OCI-LY7 (cell line): ENCODE data around the gene SLCO2B1. TPM values are rescaled to one million over a fixed set of nuclear protein-coding genes. Genes with fewer than 3 reads are reported as not detected.

Source experiments
- BruUV-seq: library from RNA; stranded (reverse); fragments of 400-500 nt; replicated peaks from 2 replicates; lab custom pipeline; 2021; lab: Mats Ljungman, UMichigan
- CTCF ChIA-PET: fragments of 300-600 bp; sonication (Branson Sonifier 250); formaldehyde crosslinking; loops from one replicate; lab custom pipeline; 2022; ENCODE audit warnings: antibody characterized with exemption; ENCODE audit not compliant: unreplicated experiment; lab: Charles Lee
- POLR2A ChIA-PET: fragments of 300-600 bp; sonication (Branson Sonifier 250); formaldehyde crosslinking; loops from one replicate; lab custom pipeline; 2022; ENCODE audit warnings: antibody characterized with exemption; lab: Charles Lee
- DNase-seq: peaks from one replicate; pipeline ENCODE4 v3.0.0-alpha.2; 2015; ENCODE audit warnings: low spot score
- H2AFZ ChIP-seq: fragments of 200-600 bp; sonication (generic), shearing (Covaris generic); 2 replicates; pipeline ENCODE4 v1.6.1; 2014; ENCODE audit warnings: mild to moderate bottlenecking, antibody characterized with exemption, low read length, moderate library complexity
- H3K27ac ChIP-seq: fragments of 200-600 bp; sonication (generic); 2 replicates; pipeline ENCODE4 v1.5.1; 2014; ENCODE audit warnings: mixed run types, low read depth, mild to moderate bottlenecking, moderate library complexity, low read length, inconsistent platforms; ENCODE audit not compliant: poor library complexity, severe bottlenecking
- H3K36me3 ChIP-seq: fragments of 200-600 bp; sonication (generic); 2 replicates; pipeline ENCODE4 v1.6.1; 2014; ENCODE audit warnings: mild to moderate bottlenecking, antibody characterized with exemption, low read length, moderate library complexity, mixed read lengths; ENCODE audit not compliant: insufficient read depth
- H3K4me1 ChIP-seq: fragments of 200-600 bp; sonication (generic); 2 replicates; pipeline ENCODE4 v1.5.1; 2014; ENCODE audit warnings: mild to moderate bottlenecking, low read length; ENCODE audit not compliant: insufficient read depth, poor library complexity, severe bottlenecking
- H3K4me2 ChIP-seq: fragments of 200-600 bp; sonication (generic); 2 replicates; pipeline ENCODE4 v1.6.1; 2014; ENCODE audit warnings: mild to moderate bottlenecking, low read length
- H3K4me3 ChIP-seq: fragments of 200-600 bp; sonication (generic); 2 replicates; pipeline ENCODE4 v1.5.1; 2014; ENCODE audit warnings: mild to moderate bottlenecking, low read depth, low read length; ENCODE audit not compliant: poor library complexity, severe bottlenecking
- H3K79me2 ChIP-seq: fragments of 200-600 bp; sonication (generic); 2 replicates; pipeline ENCODE4 v1.6.1; 2016; ENCODE audit warnings: low read depth, mild to moderate bottlenecking, low read length, moderate library complexity, mixed read lengths; ENCODE audit not compliant: insufficient read depth
- H3K9me2 ChIP-seq: fragments of 200-600 bp; sonication (generic); 2 replicates; pipeline ENCODE4 v1.6.1; 2016; ENCODE audit warnings: mild to moderate bottlenecking, low read length, mixed read lengths; ENCODE audit not compliant: insufficient read depth
- H3K9me3 ChIP-seq: fragments of 200-600 bp; sonication (generic); 2 replicates; pipeline ENCODE4 v1.6.1; 2014; ENCODE audit warnings: mild to moderate bottlenecking, mixed run types, low read length, mixed read lengths
- H4K20me1 ChIP-seq: fragments of 200-600 bp; sonication (generic); 2 replicates; pipeline ENCODE4 v1.6.1; 2014; ENCODE audit warnings: mild to moderate bottlenecking, antibody characterized with exemption, low read length, moderate library complexity, mixed read lengths; ENCODE audit not compliant: insufficient read depth
- CTCF ChIP-seq: fragments of 200-600 bp; sonication (generic); conservative IDR thresholded peaks from 2 replicates; pipeline ENCODE4 v1.5.1; 2014; ENCODE audit warnings: mild to moderate bottlenecking, antibody characterized with exemption, low read length, moderate library complexity, mixed read lengths
- EZH2phosphoT487 ChIP-seq: fragments of 200-600 bp; sonication (generic); IDR thresholded peaks from 2 replicates; pipeline ENCODE4 v1.6.1; 2018; ENCODE audit warnings: low read depth, borderline replicate concordance, mild to moderate bottlenecking, mixed run types, antibody characterized with exemption, low read length, moderate library complexity, mixed read lengths
- intact Hi-C: fragments of 100-400 bp; cut with micrococcal nuclease; formaldehyde crosslinking; loops from one replicate; pipeline ENCODE4 v1.10.0; 2022; ENCODE audit not compliant: unreplicated experiment
- total RNA-seq, 2 experiments: library from RNA; depleted of rRNA in 1 of 2; stranded (reverse); fragments of >200 nt in 1 of 2; shearing (Covaris generic) in 1 of 2; gene quantifications; 2 replicates each; pipeline ENCODE4 v1.2.3, GENCODE V29; 2014 to 2022

The SLCO2B1 gene
- total RNA-seq, 2 experiments from 2014 or later: 0.03 TPM; not detected in 1

- H3K79me2 ChIP-seq: no peaks in the 10 kb centered on the region
- no peak overlapping the region for H3K4me2 ChIP-seq
- no peak overlapping the region for H3K27ac ChIP-seq
- no TSS peak for BruUV-seq
- peaks cover 8% of the 10 kb centered on the region for H3K4me1 ChIP-seq
- H4K20me1 ChIP-seq: no peaks in the 10 kb centered on the region
- no peaks in the 10 kb centered on the region for H3K9me2 ChIP-seq
- H2AFZ ChIP-seq: no peak overlapping the region
- CTCF ChIA-PET: interaction anchor here (1.5 kb wide), 1 partner anchor 62 kb away, joined by 8 read pairs; no protein-coding TSS in a partner anchor
- intact Hi-C loops: no loop called here
- no peak overlapping the region for H3K4me3 ChIP-seq
- no peaks in the 10 kb centered on the region for H3K9me3 ChIP-seq
- POLR2A ChIA-PET: no interaction called here
- DNase-seq: no peak
- no peak for TF ChIP-seq CTCF
- no peaks in the 10 kb centered on the region for H3K36me3 ChIP-seq
These were observed 52.2 kb downstream of the SLCO2B1 start for GRCh38 chr11:75203138-75203537.

DNA sequence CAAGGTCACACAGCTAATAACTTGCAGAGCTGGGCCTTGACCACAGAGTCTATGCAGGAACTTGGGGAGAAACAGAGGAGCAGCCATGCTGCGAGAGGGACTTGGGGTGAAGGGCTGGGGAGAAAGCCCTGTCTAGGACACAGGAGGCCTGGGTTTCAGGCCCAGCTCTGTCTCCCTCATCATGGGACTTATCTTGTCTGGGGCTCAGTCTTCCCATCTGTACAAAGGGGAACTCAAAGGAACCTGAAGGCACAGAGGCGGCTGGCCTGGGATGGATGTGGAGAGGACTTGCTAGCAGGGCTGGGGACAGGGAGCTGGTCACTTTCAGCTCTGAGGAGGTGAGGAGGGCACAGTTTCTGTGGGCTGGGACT, 52.7 kb downstream of the SLCO2B1 start:
- POLR2A ChIA-PET: no interaction called here
- Histone ChIP-seq H4K20me1 (no peaks in the 10 kb centered on the region), H3K9me2 (no peaks in the 10 kb centered on the region), H3K27ac (no peak overlapping the region), H3K4me3 (no peak overlapping the region), H3K4me1 (peaks cover 8% of the 10 kb centered on the region), H3K4me2 (no peak overlapping the region), H3K36me3 (no peaks in the 10 kb centered on the region), H3K79me2 (no peaks in the 10 kb centered on the region), H2AFZ (no peak overlapping the region), H3K9me3 (no peaks in the 10 kb centered on the region)
- intact Hi-C loops: no loop called here
- CTCF ChIA-PET: interaction anchor here (1.5 kb wide), 1 partner anchor 63 kb away, joined by 8 read pairs; no protein-coding TSS in a partner anchor
- no peak for TF ChIP-seq CTCF
- no peak for TF ChIP-seq EZH2phosphoT487
- BruUV-seq: no TSS peak
- DNase-seq: no peak

- CTCF ChIA-PET: interaction anchor here (0.8 to 2.6 kb wide), 6 partner anchors 44 to 274 kb away, joined by 3 to 27 read pairs (median 6); partner anchors contain the start of gene SLCO2B1
- no peaks in the 10 kb centered on the region for H3K9me3 ChIP-seq
- POLR2A ChIA-PET: no interaction called here
- no peak overlapping the region for H3K4me3 ChIP-seq
- intact Hi-C loops: no loop called here
- H3K9me2 ChIP-seq: no peaks in the 10 kb centered on the region
- H3K27ac ChIP-seq: no peak overlapping the region
- H3K4me2 ChIP-seq: no peak overlapping the region
- no peaks in the 10 kb centered on the region for H4K20me1 ChIP-seq
- H3K79me2 ChIP-seq: no peaks in the 10 kb centered on the region
- no peaks in the 10 kb centered on the region for H3K36me3 ChIP-seq
- DNase-seq: no peak
- BruUV-seq: no TSS peak
- peaks cover 8% of the 10 kb centered on the region for H3K4me1 ChIP-seq
- TF ChIP-seq EZH2phosphoT487 (no peak), CTCF (no peak)
- no peak overlapping the region for H2AFZ ChIP-seq
These were observed 53.2 kb downstream of the SLCO2B1 start for GRCh38 chr11:75204012-75204674.
